ENCODE measurements around the gene TYROBP.

Gene TYROBP

DNA sequence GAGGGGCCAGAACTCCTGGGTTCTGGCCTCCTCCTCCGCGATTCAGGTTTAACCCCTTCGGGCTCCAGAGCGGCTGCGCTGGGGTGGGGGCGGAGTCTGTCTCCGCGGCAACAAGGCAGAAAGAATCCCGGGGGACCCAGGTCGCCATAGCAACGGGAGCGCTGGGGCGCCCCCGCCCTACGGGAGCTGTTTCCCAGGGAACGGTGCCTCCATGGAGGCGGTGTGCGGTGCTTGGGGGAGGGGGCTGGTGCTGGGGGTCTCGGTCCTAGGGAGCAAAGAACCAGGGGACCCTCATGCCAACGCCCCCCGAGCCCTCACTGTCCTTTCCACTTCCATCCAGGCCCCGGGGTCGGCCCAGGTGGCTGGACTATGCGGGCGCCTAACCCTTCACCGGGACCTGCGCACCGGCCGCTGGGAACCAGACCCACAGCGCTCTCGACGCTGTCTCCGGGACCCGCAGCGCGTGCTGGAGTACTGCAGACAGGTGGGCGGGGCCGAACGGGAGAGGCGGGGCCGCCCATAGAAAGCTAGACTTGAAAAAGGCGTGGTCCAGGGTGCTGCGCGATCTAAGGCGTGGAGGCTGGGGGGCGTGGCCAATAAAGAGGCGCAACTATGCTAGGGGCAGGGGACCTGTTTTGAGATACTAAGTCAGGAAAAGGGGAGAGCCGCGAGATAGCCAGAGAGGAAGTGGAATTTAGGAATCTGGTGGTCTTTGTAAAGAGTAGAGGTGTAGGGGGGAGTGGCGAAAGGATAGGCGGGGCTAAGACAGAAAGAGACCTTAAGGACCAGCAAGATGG is 38.6 kb downstream of the TYROBP start:
- DNase-seq = peak; percentile 75 to 85

DNA sequence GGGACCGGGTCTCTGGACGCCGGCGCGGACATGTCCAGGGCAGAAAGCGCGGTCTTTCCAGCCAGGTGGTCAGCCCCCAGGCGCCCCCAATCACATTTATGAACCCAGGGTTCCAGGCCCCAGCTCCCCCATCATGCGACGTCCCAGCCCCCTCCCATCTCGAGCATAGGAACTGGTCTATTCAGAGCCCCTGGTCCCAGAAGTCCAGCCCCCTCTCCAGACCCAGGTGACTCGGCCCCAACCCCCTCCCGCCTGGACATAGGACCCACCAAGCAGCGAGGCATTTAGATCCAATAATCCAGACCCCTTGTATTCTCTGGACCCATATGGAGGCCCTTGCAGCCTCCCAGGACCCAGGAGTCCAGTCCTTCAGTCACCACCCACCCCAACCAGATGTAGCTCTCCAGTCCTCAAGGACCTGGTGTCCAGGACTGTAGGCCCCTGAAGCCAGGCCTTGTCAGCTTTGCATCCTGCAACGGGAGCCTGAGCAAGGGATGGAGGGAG is 39.2 kb downstream of the TYROBP start:
- DNase-seq = no peak

DNA sequence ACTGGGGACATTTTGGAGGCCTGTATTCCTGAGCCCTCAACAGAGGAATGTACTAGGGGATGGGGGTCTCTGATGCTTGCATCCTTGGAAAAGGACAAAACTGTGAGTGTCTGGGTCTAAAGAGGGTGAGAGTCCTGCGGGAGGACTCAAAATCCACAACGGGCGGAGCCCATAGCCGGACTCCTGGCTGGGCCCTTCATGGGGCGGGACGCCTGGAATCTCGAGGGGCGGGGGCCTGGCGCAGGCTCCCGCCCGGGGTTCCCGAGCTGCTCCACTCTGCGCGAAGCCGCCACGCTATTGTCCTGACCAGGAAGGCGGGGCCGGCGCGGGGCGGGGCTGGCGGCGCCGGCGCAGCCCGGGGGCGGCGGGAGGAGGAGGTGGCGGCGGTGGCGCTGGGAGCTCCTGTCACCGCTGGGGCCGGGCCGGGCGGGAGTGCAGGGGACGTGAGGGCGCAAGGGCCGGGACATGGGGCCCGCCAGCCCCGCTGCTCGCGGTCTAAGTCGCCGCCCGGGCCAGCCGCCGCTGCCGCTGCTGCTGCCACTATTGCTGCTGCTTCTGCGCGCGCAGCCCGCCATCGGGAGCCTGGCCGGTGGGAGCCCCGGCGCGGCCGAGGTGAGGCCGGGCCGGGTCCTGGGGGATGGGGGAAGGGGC is 39.8 kb downstream of the TYROBP start, which contains the start of gene APLP1:
APLP1 (plus strand) TSS at position 403 of the 651 bp plus-strand sequence; CDS start at position 466, 63 bp downstream.
- DNase-seq = peak; percentile 73 to 77

DNA sequence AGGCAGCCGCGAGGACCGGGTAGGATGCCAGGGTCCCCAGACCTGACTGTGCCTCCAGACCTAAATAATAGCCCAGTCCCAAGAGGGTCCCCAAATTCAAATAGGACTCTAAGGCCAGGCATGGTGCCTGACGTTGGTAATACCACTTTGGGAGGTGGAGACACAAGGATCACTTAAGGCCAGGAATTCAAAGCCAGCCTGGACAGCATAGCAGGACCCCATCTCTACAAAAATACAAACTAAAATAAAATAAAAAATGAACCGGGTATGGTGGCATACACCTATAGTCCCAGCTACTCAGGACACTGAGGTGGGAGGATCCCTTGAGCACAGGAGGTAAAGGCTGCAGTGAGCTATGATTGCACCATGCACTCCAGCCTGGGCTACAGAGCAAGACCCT is 45.1 kb downstream of the TYROBP start:
- no peak for DNase-seq

DNA sequence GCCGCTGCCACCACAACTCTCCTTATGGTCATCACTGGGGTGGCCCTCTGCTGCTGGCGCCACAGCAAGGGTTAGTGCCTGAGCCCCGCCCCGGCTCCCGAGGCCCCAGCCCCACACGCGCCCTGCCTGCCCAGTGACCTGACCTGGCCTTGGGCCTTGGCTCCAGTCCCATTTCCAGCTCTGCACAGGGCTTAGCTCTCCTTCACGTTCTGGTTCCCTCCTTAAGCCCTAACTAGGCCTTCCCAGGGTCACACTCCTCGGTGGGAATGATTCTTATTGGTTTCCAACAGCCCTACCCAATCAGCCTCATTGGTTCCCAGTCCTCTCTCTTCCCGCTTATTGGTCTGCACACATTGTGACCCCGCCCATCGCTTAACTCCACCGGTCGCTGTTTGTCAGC is 45.6 kb downstream of the TYROBP start:
- DNase-seq = no peak

DNA sequence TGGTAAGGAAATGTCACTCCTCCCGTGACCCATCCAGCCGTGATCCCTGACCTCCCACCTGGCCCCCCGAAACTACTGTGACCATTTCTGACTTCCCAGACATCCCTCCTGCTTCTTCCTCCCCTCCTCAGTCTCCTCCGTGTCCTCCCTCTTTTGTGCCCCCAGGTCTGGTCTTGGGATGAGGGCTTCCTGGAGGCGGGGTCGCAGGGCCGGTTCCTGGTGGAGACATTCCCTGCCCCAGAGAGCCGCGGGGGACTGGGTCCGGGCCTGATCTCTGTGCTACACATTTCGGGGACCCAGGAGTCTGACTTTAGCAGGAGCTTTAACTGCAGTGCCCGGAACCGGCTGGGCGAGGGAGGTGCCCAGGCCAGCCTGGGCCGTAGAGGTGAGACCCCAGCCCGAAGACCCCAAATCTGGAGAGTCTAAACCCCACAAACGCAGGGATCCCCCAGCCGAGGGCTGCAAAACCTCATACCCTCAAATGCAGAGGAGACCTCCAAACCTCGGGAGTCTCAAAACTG is 46.4 kb downstream of the TYROBP start:
- DNase-seq = no peak

DNA sequence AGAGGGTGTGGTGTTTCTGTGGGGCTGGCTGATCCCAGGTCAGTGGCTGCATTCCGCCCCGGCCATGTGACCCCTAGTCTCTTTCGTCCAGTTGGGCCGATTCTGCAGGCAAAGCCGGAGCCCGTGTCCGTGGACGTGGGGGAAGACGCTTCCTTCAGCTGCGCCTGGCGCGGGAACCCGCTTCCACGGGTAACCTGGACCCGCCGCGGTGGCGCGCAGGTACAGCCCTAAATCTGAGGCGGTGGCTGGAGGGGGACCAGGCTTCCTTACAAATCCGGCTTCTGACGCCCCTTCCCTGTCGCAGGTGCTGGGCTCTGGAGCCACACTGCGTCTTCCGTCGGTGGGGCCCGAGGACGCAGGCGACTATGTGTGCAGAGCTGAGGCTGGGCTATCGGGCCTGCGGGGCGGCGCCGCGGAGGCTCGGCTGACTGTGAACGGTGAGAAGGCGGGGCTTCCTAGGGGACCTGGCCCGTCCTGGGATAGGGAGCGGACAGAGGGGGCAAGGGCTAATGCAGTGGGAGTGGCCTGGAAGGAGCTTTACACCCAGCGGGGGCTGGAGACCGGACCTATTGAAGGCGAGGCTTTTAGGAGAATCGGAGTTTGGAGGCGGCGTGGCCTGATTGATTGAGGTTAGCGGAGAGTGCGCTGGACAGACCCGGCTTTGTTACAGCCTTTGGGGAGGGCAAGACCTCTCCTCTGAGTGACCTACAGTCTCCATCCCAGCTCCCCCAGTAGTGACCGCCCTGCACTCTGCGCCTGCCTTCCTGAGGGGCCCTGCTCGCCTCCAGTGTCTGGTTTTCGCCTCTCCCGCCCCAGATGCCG is 47.1 kb downstream of the TYROBP start:
- DNase-seq = no peak

DNA sequence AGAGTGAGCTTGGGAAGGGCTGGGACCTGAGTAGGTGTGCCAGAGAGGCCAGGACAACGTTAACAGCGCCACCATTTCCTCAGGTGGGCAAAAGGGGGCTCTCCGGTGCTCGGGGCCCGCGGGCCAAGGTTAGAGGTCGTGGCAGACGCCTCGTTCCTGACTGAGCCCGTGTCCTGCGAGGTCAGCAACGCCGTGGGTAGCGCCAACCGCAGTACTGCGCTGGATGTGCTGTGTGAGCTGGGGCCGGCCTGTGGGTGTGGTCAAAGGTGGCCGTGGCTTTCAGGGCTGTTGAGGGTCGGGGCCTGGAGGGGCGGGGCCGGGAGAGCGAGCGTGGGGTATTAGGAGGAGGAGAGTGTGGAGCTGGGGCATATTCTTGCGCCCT is 47.7 kb downstream of the TYROBP start:
- DNase-seq = no peak

DNA sequence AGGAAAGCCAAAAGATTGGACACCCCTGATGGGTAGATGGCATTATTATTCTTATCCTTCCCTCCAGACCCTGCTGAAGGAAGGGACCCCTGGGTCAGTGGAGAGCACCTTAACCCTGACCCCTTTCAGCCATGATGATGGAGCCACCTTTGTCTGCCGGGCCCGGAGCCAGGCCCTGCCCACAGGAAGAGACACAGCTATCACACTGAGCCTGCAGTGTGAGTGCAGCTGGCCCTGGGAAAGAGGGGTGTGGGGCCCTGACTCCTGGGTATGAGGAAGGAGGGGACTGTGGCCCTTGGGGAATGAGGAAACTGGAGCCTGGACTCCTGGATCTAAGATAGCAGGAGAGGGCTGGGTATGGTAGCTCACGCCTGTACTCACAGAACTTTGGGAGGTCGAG is 48.7 kb downstream of the TYROBP start:
- DNase-seq = no peak

DNA sequence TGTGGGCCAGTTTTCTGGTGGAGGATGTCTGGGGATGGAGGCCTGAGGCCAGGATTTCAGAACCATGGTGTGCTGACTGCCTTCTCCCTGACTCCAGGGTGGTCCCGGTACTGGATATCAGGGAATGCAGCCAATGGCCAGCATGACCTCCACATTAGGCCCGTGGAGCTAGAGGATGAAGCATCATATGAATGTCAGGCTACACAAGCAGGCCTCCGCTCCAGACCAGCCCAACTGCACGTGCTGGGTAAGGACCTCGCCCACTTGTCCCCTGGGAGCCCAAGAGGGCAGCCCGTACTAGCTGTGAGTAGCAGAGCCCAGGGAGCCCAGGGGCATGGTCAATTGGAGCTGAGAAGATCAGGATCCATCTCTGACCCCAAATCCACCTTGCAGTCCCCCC is 49.8 kb downstream of the TYROBP start:
- DNase-seq = no peak

DNA sequence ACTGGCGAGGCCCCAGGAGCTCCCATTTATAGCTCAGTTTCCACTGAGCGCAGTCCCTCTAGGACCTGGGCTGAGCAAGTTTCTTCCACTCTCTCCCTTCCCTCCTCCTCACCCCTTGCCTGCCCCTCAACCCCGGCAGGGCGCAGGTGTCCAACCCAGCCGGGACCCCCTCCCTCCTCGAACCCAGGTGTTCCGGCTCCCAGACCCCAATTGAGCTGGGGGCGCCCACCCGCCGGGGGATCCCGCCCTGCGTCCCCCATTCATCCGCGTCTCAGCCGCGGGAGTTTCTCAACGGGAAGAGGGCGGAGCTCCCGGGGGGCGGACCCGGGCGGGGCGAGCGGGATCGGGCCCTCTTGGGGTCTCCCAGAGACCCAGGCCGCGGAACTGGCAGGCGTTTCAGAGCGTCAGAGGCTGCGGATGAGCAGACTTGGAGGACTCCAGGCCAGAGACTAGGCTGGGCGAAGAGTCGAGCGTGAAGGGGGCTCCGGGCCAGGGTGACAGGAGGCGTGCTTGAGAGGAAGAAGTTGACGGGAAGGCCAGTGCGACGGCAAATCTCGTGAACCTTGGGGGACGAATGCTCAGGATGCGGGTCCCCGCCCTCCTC is 51.4 kb downstream of the TYROBP start, which contains the start of gene KIRREL2:
KIRREL2 (plus strand) TSS at position 366 of the 604 bp plus-strand sequence; CDS start at position 575, 209 bp downstream.
- DNase-seq = peak; percentile 10 to 39

All from stimulated activated CD4-positive, alpha-beta T cell treated with anti-CD3 and anti-CD28 coated beads, Interleukin-4, amount 100 ng/mL, for 4 hours (primary cell).